Lower leg skin (tissue), 4 donors: ENCODE measurements around the gene OSBPL5. TPM values are rescaled to one million over a fixed set of nuclear protein-coding genes. Genes with fewer than 3 reads are reported as not detected.

Experiments
- DNase-seq, 2 donors: peaks; one replicate each; pipeline ENCODE4 v3.0.0-alpha.2; 2019; ENCODE audit warnings: low spot score in 2 of 2
- H3K4me3 ChIP-seq: fragments of 200-600 bp; sonication (generic); 2 replicates; pipeline ENCODE4 v1.5.1; 2017; ENCODE audit warnings: mild to moderate bottlenecking, low read depth; ENCODE audit not compliant: poor library complexity, severe bottlenecking
- CTCF ChIP-seq, 3 donors: fragments of 450-650 bp; IDR thresholded peaks; one replicate each; pipeline ENCODE4 v1.5.1; 2016; ENCODE audit warnings: antibody characterized with exemption in 3 of 3, mild to moderate bottlenecking in 3 of 3, moderate library complexity in 2 of 3
- POLR2A ChIP-seq, 2 donors: fragments of 450-650 bp; IDR thresholded peaks; one replicate each; pipeline ENCODE4 v1.6.1; 2016 to 2017; ENCODE audit warnings: antibody characterized with exemption in 2 of 2, mild to moderate bottlenecking in 1 of 2, moderate library complexity in 1 of 2
- WGBS, 2 donors: methylation state at CpG; one replicate each; pipeline ENCODE4 v1.1.5; 2018; 5-methylcytosine and 5-hydroxymethylcytosine counted together
- intact Hi-C: fragments of 100-400 bp; cut with DNase I; formaldehyde crosslinking; loops from one replicate; pipeline ENCODE4 v1.15.0; 2023; ENCODE audit warnings: low total_unique reads
- total RNA-seq, 4 donors: library from RNA; depleted of rRNA; stranded (reverse); fragments of >200 nt; gene quantifications; one replicate each; pipeline ENCODE4 v1.1.0, GENCODE V29; 2016

Gene OSBPL5
- total RNA-seq, 4 donors from 2014 or later, result 39.0 to 77.4 (median 64.2) TPM

- 76 to 82% methylated on average over 12 of the region's 14 CpGs for WGBS, 2 donors
- no peak for TF ChIP-seq POLR2A (IDR thresholded peaks at IDR 0.05)
- no peak for TF ChIP-seq CTCF (IDR thresholded peaks at IDR 0.05)
- intact Hi-C loops, result loop anchor here (5.0 to 10.0 kb wide), 2 partner anchors 54 to 556 kb away; no protein-coding TSS in a partner anchor
- peak in 1 of 2 donors; percentile 85 for DNase-seq
- no peak overlapping the region for H3K4me3 ChIP-seq
Measured at GRCh38 chr11:3091081-3091845, 73.8 kb downstream of the OSBPL5 start.

GRCh38 chr11:3090096-3090901 lies 74.8 kb downstream of the OSBPL5 start:
- no peak overlapping the region for H3K4me3 ChIP-seq
- DNase-seq, result peak in 1 of 2 donors; percentile 75
- 85 to 94% methylated on average over 3 to 9 of the region's 13 CpGs for WGBS, 2 donors
- no peak for TF ChIP-seq POLR2A (IDR thresholded peaks at IDR 0.05)
- TF ChIP-seq CTCF (IDR thresholded peaks at IDR 0.05), result no peak
- intact Hi-C loops, result loop anchor here (5.0 to 10.0 kb wide), 2 partner anchors 53 to 555 kb away; no protein-coding TSS in a partner anchor

GRCh38 chr11:3089236-3090061 lies 75.7 kb downstream of the OSBPL5 start:
- peak in 1 of 2 donors; percentile 82 for DNase-seq
- TF ChIP-seq POLR2A (IDR thresholded peaks at IDR 0.05) (no peak), CTCF (IDR thresholded peaks at IDR 0.05) (no peak)
- intact Hi-C loops, result loop anchor here (5.0 to 10.0 kb wide), 2 partner anchors 52 to 555 kb away; no protein-coding TSS in a partner anchor
- 83 to 87% methylated on average over 24 of the region's 25 CpGs for WGBS, 2 donors
- H3K4me3 ChIP-seq, result no peak overlapping the region

GRCh38 chr11:3088806-3089205 lies 76.3 kb downstream of the OSBPL5 start:
- no peak for TF ChIP-seq POLR2A (IDR thresholded peaks at IDR 0.05)
- TF ChIP-seq CTCF (IDR thresholded peaks at IDR 0.05), result no peak
- H3K4me3 ChIP-seq, result no peak overlapping the region
- intact Hi-C loops, result no loop called here
- 88% methylated on average over 14 of the region's 14 CpGs for WGBS, 2 donors
- peak in 1 of 2 donors; percentile 81 for DNase-seq
